ENCODE results near the gene HDAC4. TPM values are rescaled to one million over a fixed set of nuclear protein-coding genes. Genes with fewer than 3 reads are reported as not detected.

HDAC4 gene
- total RNA-seq, 2 experiments from 2014 or later, result 64.8 to 67.4 TPM

DNA sequence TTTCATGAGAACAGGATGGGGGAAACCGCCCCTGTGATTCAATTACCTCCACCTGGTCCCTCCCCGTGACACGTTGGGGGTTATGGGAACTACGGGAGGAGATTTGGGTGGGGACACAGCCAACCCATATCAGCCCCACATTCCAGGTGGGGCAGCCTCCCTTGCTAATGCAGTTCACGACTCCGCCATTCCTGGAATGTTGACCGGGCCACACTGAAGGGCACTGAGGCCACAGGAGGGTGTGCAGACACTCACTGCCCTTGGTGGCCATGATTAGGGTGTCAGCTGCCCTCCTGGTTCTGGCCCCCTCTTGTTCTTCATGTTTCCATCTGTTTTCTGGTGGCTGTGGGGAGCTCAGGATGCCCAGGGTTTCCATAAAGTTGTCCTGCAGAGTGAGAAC lies 376.6 kb downstream of the HDAC4 start:
- POLR2A ChIA-PET, result no interaction called here
- H3K9me3 Mint-ChIP-seq, result no peaks in the 10 kb centered on the region
- DNase-seq, result no peak
- H3K36me3 Mint-ChIP-seq (ENCODE audit: low read depth), result no peaks in the 10 kb centered on the region
- CTCF ChIA-PET, result no interaction called here
- H3K4me1 Mint-ChIP-seq, result no peaks in the 10 kb centered on the region
- no peak overlapping the region for H3K27ac Mint-ChIP-seq
- no peak overlapping the region for H3K4me3 Mint-ChIP-seq
- peaks cover 6% of the 10 kb centered on the region for H3K27me3 Mint-ChIP-seq

DNA sequence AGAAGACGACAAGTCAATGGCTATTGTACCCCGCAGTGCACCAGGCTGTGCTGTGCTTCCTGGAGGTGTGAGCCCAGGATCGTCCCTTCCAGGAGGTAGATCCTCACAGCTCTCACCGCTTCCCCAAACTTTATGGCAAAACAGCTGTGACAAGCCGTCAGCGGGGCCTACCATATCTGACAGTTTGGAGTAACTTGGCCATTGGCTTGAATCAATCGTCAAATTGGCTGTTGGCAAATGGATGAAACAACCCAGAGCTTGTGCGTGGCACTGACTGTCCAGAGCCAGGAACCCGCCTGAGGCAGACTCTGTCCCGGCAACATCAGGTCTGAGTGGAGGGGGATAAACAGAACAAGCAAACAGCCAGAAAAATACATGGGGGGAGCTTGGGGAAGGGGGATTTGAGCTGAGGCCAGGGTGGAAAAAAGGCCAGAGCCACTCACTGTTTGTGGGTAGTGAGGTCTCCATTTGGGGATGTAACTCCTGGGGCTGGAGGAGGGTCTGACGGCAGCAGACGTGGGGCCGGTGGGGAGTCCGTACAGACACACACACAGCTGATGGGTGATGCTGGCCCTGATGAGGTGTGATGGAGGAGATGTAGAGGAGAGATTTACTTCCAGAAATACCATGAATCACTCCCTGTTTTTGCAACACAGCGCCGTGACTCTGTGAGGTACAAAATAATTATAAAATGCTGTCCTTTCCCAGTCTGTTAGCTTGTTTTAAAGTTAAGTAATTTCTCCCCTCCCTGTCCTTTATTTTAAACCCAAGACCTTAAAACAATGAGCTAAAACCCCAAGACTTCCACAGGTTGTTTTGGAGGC lies 378.2 kb downstream of the HDAC4 start:
- H3K9me3 Mint-ChIP-seq, result no peaks in the 10 kb centered on the region
- DNase-seq, result no peak
- CTCF ChIA-PET, result interaction anchor here (1.0 kb wide), 1 partner anchor 969 kb away, joined by 3 read pairs; no protein-coding TSS in a partner anchor
- H3K4me1 Mint-ChIP-seq, result no peaks in the 10 kb centered on the region
- peaks cover 5% of the 10 kb centered on the region for H3K27me3 Mint-ChIP-seq
- no peaks in the 10 kb centered on the region for H3K36me3 Mint-ChIP-seq (ENCODE audit: low read depth)
- no peak overlapping the region for H3K27ac Mint-ChIP-seq
- H3K4me3 Mint-ChIP-seq, result no peak overlapping the region
- POLR2A ChIA-PET, result no interaction called here

DNA sequence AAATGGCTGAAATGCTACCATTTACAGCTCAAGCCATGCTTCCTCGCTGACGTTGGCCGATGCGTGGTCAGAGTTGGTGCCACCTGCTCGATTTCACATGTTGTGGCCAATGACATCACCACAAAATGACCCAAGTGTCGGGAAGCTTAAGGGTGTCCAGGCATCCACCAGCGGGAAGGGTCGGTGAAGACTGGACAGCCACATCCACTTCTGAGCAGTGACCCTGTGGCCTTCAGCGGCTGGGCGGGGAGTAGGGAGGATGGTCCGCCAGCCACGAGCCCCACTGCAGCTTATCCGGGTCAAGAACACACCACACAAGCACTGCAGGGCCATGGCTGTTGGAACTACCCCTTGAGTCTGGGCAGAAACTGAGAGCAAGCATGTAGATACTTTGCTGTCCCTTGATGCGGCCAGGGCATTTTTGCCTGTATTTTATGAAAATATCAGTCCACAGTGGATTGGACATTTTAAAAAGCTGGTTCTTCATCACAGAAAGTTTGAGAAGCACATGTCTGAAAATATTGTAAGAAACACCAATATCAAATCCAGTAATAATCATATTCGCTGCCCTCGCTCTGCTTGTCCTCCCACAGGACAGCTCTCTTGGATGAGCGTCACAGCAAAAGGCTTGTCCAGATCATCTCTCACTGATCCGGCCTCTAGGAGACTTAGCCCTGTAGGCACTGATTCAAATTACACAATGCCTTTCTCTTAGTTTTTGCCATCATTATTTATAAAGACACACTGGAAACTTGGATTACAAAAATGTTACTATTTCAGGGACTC lies 379.0 kb downstream of the HDAC4 start:
- no peak overlapping the region for H3K4me3 Mint-ChIP-seq
- H3K4me1 Mint-ChIP-seq, result no peaks in the 10 kb centered on the region
- peaks cover 5% of the 10 kb centered on the region for H3K27me3 Mint-ChIP-seq
- H3K9me3 Mint-ChIP-seq, result no peaks in the 10 kb centered on the region
- ChIA-PET POLR2A (no interaction called here), CTCF (no interaction called here)
- H3K27ac Mint-ChIP-seq, result no peak overlapping the region
- DNase-seq, result no peak
- no peaks in the 10 kb centered on the region for H3K36me3 Mint-ChIP-seq (ENCODE audit: low read depth)

DNA sequence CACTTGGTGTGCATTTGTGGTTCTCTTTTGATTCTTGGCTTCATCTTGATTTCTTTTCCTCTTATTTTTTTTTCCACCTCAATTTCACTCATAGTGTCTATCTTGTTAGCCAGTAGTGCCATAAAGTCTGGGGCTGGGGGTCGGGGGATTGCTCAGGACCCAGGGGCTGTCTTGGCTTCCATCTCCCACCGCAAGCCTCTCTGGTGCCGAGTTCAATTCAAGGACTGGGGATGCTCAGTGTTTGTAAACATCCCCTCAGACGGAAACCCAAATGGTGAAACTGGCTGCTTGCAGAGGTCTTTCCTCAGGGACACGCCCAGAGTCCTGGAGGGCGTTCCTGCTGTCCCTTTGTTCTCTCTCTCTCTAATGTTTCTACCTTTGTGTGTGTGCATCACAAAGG lies 379.6 kb downstream of the HDAC4 start:
- no peak overlapping the region for H3K27ac Mint-ChIP-seq
- H3K4me1 Mint-ChIP-seq, result no peaks in the 10 kb centered on the region
- no peaks in the 10 kb centered on the region for H3K9me3 Mint-ChIP-seq
- no peaks in the 10 kb centered on the region for H3K36me3 Mint-ChIP-seq (ENCODE audit: low read depth)
- CTCF ChIA-PET, result no interaction called here
- no peak for DNase-seq
- peaks cover 5% of the 10 kb centered on the region for H3K27me3 Mint-ChIP-seq
- H3K4me3 Mint-ChIP-seq, result no peak overlapping the region
- POLR2A ChIA-PET, result no interaction called here

GRCh38 chr2:239020541-239021041 lies 380.2 kb downstream of the HDAC4 start:
- DNase-seq, result no peak
- Mint-ChIP-seq H3K27me3 (peaks cover 5% of the 10 kb centered on the region), H3K36me3 (ENCODE audit: low read depth) (no peaks in the 10 kb centered on the region), H3K9me3 (no peaks in the 10 kb centered on the region), H3K4me3 (no peak overlapping the region), H3K27ac (no peak overlapping the region), H3K4me1 (no peaks in the 10 kb centered on the region)
- CTCF ChIA-PET, result no interaction called here
- POLR2A ChIA-PET, result no interaction called here

DNA sequence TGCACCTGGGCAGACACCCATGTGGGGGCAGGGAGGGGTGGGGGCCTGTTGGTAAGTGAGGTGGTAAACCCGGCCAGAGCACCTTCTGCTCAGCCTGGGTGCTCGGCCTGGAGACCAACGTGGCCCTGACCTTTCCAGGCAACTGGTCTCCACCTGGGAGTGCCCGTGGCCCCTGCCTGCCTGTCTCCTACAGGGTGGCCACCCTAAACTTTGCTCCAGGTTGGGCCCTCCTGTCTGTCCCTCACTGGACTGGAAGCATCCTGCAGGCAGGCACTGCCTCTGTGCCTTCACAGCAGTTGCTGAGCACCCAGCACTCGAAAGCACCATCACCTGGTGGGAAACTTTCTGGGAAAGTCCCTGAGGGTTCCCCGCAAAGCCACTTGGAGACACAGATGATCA lies 381.6 kb downstream of the HDAC4 start:
- Mint-ChIP-seq H3K9me3 (no peaks in the 10 kb centered on the region), H3K27me3 (peaks cover 5% of the 10 kb centered on the region), H3K36me3 (ENCODE audit: low read depth) (no peaks in the 10 kb centered on the region), H3K4me3 (no peak overlapping the region), H3K27ac (no peak overlapping the region), H3K4me1 (no peaks in the 10 kb centered on the region)
- CTCF ChIA-PET, result no interaction called here
- POLR2A ChIA-PET, result no interaction called here
- DNase-seq, result no peak

GRCh38 chr2:239018271-239019182 lies 382.3 kb downstream of the HDAC4 start:
- no peak overlapping the region for H3K4me3 Mint-ChIP-seq
- H3K27me3 Mint-ChIP-seq, result peaks cover 6% of the 10 kb centered on the region
- no peaks in the 10 kb centered on the region for H3K9me3 Mint-ChIP-seq
- DNase-seq, result no peak
- H3K27ac Mint-ChIP-seq, result no peak overlapping the region
- ChIA-PET POLR2A (no interaction called here), CTCF (no interaction called here)
- no peaks in the 10 kb centered on the region for H3K4me1 Mint-ChIP-seq
- no peaks in the 10 kb centered on the region for H3K36me3 Mint-ChIP-seq (ENCODE audit: low read depth)

DNA sequence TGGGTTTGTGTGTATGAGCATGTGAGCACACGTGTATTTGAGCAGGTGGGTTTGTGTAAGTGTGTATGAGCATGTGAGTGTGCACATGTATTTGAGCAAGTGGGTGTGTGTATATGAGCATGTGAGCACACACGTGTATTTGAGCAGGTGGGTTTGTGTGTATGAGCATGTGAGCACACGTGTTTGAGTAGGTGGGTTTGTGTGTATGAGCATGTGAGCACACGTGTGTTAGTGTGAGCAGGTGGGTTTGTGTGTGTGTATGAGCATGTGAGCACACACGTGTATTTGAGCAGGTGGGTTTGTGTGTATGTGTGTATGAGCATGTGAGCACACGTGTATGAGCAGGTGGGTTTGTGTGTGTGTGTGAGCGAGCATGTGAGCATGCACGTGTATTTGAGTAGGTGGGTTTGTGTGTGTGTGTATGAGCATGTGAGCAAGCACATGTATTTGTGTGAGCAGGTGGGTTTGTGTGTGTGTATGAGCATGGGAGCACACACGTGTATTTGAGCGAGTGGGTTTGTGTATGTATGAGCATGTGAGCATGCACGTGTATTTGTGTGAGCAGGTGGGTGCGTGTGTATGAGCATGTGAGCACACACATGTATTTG lies 383.2 kb downstream of the HDAC4 start:
- POLR2A ChIA-PET, result no interaction called here
- Mint-ChIP-seq H3K4me3 (no peak overlapping the region), H3K4me1 (no peaks in the 10 kb centered on the region), H3K36me3 (ENCODE audit: low read depth) (no peaks in the 10 kb centered on the region), H3K9me3 (no peaks in the 10 kb centered on the region), H3K27ac (no peak overlapping the region), H3K27me3 (peaks cover 9% of the 10 kb centered on the region)
- no peak for DNase-seq
- CTCF ChIA-PET, result no interaction called here

GRCh38 chr2:239015901-239016675 lies 384.7 kb downstream of the HDAC4 start:
- H3K27ac Mint-ChIP-seq, result no peak overlapping the region
- H3K9me3 Mint-ChIP-seq, result no peaks in the 10 kb centered on the region
- POLR2A ChIA-PET, result no interaction called here
- H3K27me3 Mint-ChIP-seq, result peaks cover 8% of the 10 kb centered on the region
- H3K4me1 Mint-ChIP-seq, result no peaks in the 10 kb centered on the region
- CTCF ChIA-PET, result no interaction called here
- no peaks in the 10 kb centered on the region for H3K36me3 Mint-ChIP-seq (ENCODE audit: low read depth)
- no peak for DNase-seq
- H3K4me3 Mint-ChIP-seq, result no peak overlapping the region

DNA sequence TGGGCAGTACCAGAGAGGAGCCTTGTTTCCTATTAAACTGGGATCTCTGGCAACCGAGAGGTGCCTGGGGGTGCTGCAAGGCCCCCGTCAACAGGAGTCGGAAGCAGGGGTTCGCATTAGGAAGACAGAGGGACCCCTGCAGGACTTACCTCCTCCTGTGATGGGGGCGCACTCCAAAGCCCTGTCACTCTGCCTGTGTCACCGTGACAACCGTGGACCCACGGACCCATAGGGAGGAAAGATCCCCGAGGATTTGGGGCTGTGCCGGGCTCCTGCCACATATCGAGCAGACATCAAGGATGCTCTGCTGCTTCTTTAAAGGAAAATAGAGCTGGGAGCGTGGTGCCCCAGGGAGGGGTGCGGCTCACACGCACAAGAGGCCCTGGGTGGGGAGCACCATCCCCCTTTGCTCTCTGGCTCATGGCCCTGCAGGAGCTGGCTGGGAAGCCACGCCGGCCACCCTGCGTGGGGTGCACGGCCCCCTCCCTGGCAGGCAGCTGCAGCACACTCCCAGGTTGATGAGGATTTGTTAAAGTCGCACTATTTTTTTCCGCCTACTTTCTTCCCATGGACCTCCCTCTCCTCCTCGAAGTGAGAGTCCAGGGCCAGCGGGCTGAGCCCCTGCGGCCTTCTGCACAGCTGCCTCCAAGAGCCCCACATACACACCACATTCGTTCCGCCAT lies 385.5 kb downstream of the HDAC4 start:
- Mint-ChIP-seq H3K4me3 (no peak overlapping the region), H3K9me3 (no peaks in the 10 kb centered on the region), H3K36me3 (ENCODE audit: low read depth) (no peaks in the 10 kb centered on the region), H3K4me1 (no peaks in the 10 kb centered on the region), H3K27ac (no peak overlapping the region), H3K27me3 (peaks cover 8% of the 10 kb centered on the region)
- ChIA-PET POLR2A (no interaction called here), CTCF (no interaction called here)
- DNase-seq, result no peak

DNA sequence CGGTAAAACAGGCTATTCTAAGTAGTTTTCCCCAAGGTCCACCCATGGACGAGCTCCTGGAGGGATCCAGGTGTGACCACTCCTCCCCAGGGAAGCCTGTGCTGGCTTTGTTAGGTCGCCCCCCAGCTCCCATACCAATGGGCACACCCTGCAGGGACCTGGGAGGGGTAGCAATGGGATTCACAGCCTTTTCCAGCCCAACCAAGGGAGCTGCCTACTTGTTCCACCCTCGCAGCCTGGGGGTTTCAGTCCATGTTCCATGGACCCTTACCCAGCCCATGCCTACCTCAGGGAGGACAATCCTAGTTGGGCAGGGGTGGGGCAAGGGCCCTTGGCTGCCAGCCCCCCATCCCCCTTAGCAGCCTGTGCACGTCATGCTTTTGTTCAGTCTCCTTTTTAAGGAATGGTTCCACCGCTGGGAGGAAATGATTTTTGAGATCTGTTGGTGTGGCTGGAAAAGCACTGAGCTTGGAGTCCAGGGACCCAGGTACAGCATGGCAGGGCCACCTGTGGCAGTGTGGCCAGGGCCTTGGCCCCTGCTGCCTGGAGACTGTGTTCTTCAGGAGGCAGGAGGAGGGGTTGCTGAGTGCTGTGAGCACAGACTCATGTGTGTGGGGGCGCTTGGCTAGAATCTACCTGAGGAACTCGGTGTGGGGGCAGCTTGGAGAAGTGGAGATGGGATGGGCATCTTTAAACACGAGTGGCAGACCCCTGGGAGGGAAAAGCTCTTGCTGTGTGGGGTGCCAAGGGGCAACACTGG lies 386.2 kb downstream of the HDAC4 start:
- DNase-seq, result no peak
- ChIA-PET CTCF (interaction anchor here (0.6 kb wide), 1 partner anchor 306 kb away, joined by 3 read pairs; no protein-coding TSS in a partner anchor), POLR2A (no interaction called here)
- Mint-ChIP-seq H3K4me3 (no peak overlapping the region), H3K36me3 (ENCODE audit: low read depth) (no peaks in the 10 kb centered on the region), H3K27me3 (peaks cover 4% of the 10 kb centered on the region), H3K4me1 (no peaks in the 10 kb centered on the region), H3K27ac (no peak overlapping the region), H3K9me3 (no peaks in the 10 kb centered on the region)
